HepG2 (cell line): ENCODE results near the gene HIVEP2. TPM values are rescaled to one million over a fixed set of nuclear protein-coding genes. Genes with fewer than 3 reads are reported as not detected.
A peak's percentile ranks its signal among the peaks of the same experiment; 100 is the strongest.

ENCODE experiments used
- ATRX ChIP-seq: sonication (generic); formaldehyde crosslinking; IDR thresholded peaks from 2 replicates; pipeline ENCODE4 v1.4.0; 2020; ENCODE audit warnings: missing genetic modification reagents, borderline replicate concordance
- HNF4A ChIP-seq: sonication (generic); formaldehyde crosslinking; IDR thresholded peaks from 2 replicates; pipeline ENCODE4 v1.4.0; 2020; ENCODE audit warnings: missing genetic modification reagents
- KDM2A ChIP-seq: sonication (generic); formaldehyde crosslinking; IDR thresholded peaks from 2 replicates; pipeline ENCODE4 v1.4.0; 2020; ENCODE audit warnings: low read depth, missing genetic modification reagents, borderline replicate concordance
- KLF6 ChIP-seq: IDR thresholded peaks from 2 replicates; pipeline ENCODE4 v1.8.0; 2016; ENCODE audit warnings: missing biosample characterization, missing genetic modification reagents
- RNF2 ChIP-seq: fragments of 450-650 bp; conservative IDR thresholded peaks from 2 replicates; pipeline ENCODE4 v1.6.1; 2016; ENCODE audit warnings: low read depth
- TCF12 ChIP-seq, 2 experiments: fragments of 450-650 bp in 1 of 2; sonication (generic) in 1 of 2; formaldehyde crosslinking in 1 of 2; IDR thresholded peaks; 2 replicates each; pipeline versions ENCODE4 v1.6.1 to v1.8.0; 2017 to 2022; ENCODE audit warnings: antibody characterized with exemption in 1 of 2, mild to moderate bottlenecking in 1 of 2, missing genetic modification reagents in 1 of 2, moderate library complexity in 1 of 2
- ZBTB42 ChIP-seq: sonication (generic); formaldehyde crosslinking; IDR thresholded peaks from 2 replicates; pipeline ENCODE4 v1.5.0; 2020; ENCODE audit warnings: mild to moderate bottlenecking, missing genetic modification reagents
- ZNF10 ChIP-seq: sonication (generic); formaldehyde crosslinking; IDR thresholded peaks from 2 replicates; pipeline ENCODE4 v1.4.0; 2020; ENCODE audit warnings: mild to moderate bottlenecking, low read depth, missing genetic modification reagents, borderline replicate concordance
- ZNF670 ChIP-seq: sonication (generic); formaldehyde crosslinking; IDR thresholded peaks from 2 replicates; pipeline ENCODE4 v1.8.0; 2022; ENCODE audit warnings: mild to moderate bottlenecking, missing genetic modification reagents, borderline replicate concordance
- ZNF678 ChIP-seq: sonication (generic); formaldehyde crosslinking; IDR thresholded peaks from 2 replicates; pipeline ENCODE4 v1.4.0; 2020; ENCODE audit warnings: mild to moderate bottlenecking, missing genetic modification reagents
- ZNF749 ChIP-seq: sonication (generic); formaldehyde crosslinking; IDR thresholded peaks from 2 replicates; pipeline ENCODE4 v1.8.0; 2022; ENCODE audit warnings: mild to moderate bottlenecking, missing genetic modification reagents, moderate library complexity, borderline replicate concordance
- ZNF879 ChIP-seq: sonication (generic); formaldehyde crosslinking; IDR thresholded peaks from 2 replicates; pipeline ENCODE4 v1.8.1; 2023; ENCODE audit warnings: missing genetic modification reagents
- polyA plus RNA-seq, 8 experiments: library from polyadenylated mRNA; depleted of rRNA in 3 of 8; stranded (reverse) in 7 of 8; unstranded in 1 of 8; fragments of >200 nt; fragmentation: Illumina TruSeq in 4 of 8; extraction: Trizol in 4 of 8; gene quantifications; 2 replicates each; pipeline versions ENCODE4 v1.2.1 to v1.2.3, GENCODE V29; 2011 to 2016; ENCODE audit warnings: low read depth in 4 of 8, missing spikeins in 1 of 8, mixed read lengths in 1 of 8; ENCODE audit not compliant: insufficient read depth in 1 of 8
- total RNA-seq, 5 experiments: library from RNA; depleted of rRNA; stranded (reverse); fragments of >200 nt; fragmentation: Illumina TruSeq; extraction: Trizol; gene quantifications; 2 replicates each; pipeline ENCODE4 v1.2.3, GENCODE V29; 2016; ENCODE audit warnings: low read depth in 1 of 5
- TF ChIP-seq, protein P1 (sequence below): sonication (generic); formaldehyde crosslinking; IDR thresholded peaks from 2 replicates; pipeline ENCODE4 v1.4.0; 2020; ENCODE audit warnings: missing genetic modification reagents, borderline replicate concordance
- TF ChIP-seq, protein P2 (sequence below): sonication (generic); formaldehyde crosslinking; IDR thresholded peaks from 2 replicates; pipeline ENCODE4 v1.4.0; 2020; ENCODE audit warnings: missing genetic modification reagents, mild to moderate bottlenecking, borderline replicate concordance
- TF ChIP-seq, protein P3 (sequence below): sonication (generic); formaldehyde crosslinking; IDR thresholded peaks from 2 replicates; pipeline ENCODE4; 2020; ENCODE audit warnings: missing genetic modification reagents, mild to moderate bottlenecking, borderline replicate concordance
- TF ChIP-seq, protein P4 (sequence below): IDR thresholded peaks from 2 replicates; pipeline ENCODE4 v1.4.0; 2020; ENCODE audit warnings: mild to moderate bottlenecking, missing genetic modification reagents

The HIVEP2 gene
- total and polyA plus RNA-seq, 2 of the 13 experiments (the other 11 are each of a cell fraction or from before 2014, with no cell fraction given), result 3.4 to 12.9 TPM

DNA sequence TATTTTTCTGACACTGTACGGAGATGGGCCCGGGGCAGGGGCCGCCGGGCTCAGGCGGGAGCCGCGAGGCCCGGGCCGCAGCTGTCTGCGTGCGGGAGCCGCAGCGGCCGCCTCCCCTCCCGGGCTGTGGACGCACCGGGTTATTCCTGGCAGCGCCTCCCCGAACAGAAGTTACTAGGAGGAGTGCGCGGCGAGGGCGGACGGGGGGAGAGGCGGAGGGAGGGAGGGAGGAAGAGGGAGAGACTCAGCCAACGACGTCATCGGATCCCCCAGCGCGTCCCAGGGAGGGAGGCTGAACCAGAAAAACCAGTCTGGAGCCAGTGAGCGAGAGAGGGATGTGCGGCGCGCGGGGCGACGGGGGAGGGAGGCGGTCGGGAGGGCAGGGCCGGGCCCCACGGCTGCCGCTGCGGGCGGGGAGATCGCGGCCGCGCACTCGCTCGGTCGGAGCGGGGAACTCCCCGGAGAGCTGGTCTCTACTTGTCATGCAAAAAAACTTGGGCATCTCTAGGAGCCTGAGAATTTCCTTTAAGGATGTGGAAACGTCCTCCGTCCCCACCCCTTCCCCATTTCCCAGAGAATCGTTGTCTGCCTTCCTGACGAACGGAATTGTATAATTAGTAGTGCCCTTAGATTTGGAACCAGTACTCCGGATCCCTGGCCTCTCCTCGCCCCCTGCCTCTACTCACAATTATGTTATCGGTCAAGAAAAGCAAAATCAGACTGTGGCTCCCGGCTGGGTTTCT is 1.4 kb upstream of the HIVEP2 start (continued):
- TF ChIP-seq ATRX (CRISPR knock-in tag) (no peak), HNF4A (CRISPR knock-in tag) (no peak), KLF6 (0 out of 2 replicates have a peak, but pooled peaks have one; percentile 48), ZNF749 (CRISPR knock-in tag) (no peak), ZBTB42 (no peak), ZNF10 (CRISPR knock-in tag) (no peak), ZNF678 (CRISPR knock-in tag) (no peak), KDM2A (CRISPR knock-in tag) (peak; percentile 92), ZNF879 (no peak), ZNF670 (CRISPR knock-in tag) (no peak), TCF12 (IDR thresholded peaks at IDR 0.05) (no peak), TCF12 (CRISPR knock-in tag; IDR thresholded peaks at IDR 0.05) (peak; percentile 40; the same call in 1 of the 2 replicates), RNF2 (no peak)
- TF ChIP-seq, protein P1, sequence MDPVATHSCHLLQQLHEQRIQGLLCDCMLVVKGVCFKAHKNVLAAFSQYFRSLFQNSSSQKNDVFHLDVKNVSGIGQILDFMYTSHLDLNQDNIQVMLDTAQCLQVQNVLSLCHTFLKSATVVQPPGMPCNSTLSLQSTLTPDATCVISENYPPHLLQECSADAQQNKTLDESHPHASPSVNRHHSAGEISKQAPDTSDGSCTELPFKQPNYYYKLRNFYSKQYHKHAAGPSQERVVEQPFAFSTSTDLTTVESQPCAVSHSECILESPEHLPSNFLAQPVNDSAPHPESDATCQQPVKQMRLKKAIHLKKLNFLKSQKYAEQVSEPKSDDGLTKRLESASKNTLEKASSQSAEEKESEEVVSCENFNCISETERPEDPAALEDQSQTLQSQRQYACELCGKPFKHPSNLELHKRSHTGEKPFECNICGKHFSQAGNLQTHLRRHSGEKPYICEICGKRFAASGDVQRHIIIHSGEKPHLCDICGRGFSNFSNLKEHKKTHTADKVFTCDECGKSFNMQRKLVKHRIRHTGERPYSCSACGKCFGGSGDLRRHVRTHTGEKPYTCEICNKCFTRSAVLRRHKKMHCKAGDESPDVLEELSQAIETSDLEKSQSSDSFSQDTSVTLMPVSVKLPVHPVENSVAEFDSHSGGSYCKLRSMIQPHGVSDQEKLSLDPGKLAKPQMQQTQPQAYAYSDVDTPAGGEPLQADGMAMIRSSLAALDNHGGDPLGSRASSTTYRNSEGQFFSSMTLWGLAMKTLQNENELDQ (CRISPR knock-in tag), result no peak
- TF ChIP-seq, protein P2, sequence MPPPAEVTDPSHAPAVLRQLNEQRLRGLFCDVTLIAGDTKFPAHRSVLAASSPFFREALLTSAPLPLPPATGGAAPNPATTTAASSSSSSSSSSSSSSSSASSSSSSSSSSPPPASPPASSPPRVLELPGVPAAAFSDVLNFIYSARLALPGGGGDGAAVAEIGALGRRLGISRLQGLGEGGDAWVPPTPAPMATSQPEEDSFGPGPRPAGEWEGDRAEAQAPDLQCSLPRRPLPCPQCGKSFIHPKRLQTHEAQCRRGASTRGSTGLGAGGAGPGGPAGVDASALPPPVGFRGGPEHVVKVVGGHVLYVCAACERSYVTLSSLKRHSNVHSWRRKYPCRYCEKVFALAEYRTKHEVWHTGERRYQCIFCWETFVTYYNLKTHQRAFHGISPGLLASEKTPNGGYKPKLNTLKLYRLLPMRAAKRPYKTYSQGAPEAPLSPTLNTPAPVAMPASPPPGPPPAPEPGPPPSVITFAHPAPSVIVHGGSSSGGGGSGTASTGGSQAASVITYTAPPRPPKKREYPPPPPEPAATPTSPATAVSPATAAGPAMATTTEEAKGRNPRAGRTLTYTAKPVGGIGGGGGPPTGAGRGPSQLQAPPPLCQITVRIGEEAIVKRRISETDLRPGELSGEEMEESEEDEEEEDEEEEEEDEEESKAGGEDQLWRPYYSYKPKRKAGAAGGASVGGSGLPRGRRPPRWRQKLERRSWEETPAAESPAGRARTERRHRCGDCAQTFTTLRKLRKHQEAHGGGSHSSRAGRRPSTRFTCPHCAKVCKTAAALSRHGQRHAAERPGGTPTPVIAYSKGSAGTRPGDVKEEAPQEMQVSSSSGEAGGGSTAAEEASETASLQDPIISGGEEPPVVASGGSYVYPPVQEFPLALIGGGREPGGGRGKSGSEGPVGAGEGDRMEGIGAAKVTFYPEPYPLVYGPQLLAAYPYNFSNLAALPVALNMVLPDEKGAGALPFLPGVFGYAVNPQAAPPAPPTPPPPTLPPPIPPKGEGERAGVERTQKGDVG, result no peak; the same call in 1 of the 2 replicates
- TF ChIP-seq, protein P3, sequence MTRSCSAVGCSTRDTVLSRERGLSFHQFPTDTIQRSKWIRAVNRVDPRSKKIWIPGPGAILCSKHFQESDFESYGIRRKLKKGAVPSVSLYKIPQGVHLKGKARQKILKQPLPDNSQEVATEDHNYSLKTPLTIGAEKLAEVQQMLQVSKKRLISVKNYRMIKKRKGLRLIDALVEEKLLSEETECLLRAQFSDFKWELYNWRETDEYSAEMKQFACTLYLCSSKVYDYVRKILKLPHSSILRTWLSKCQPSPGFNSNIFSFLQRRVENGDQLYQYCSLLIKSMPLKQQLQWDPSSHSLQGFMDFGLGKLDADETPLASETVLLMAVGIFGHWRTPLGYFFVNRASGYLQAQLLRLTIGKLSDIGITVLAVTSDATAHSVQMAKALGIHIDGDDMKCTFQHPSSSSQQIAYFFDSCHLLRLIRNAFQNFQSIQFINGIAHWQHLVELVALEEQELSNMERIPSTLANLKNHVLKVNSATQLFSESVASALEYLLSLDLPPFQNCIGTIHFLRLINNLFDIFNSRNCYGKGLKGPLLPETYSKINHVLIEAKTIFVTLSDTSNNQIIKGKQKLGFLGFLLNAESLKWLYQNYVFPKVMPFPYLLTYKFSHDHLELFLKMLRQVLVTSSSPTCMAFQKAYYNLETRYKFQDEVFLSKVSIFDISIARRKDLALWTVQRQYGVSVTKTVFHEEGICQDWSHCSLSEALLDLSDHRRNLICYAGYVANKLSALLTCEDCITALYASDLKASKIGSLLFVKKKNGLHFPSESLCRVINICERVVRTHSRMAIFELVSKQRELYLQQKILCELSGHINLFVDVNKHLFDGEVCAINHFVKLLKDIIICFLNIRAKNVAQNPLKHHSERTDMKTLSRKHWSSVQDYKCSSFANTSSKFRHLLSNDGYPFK (CRISPR knock-in tag), result no peak
- TF ChIP-seq, protein P4, sequence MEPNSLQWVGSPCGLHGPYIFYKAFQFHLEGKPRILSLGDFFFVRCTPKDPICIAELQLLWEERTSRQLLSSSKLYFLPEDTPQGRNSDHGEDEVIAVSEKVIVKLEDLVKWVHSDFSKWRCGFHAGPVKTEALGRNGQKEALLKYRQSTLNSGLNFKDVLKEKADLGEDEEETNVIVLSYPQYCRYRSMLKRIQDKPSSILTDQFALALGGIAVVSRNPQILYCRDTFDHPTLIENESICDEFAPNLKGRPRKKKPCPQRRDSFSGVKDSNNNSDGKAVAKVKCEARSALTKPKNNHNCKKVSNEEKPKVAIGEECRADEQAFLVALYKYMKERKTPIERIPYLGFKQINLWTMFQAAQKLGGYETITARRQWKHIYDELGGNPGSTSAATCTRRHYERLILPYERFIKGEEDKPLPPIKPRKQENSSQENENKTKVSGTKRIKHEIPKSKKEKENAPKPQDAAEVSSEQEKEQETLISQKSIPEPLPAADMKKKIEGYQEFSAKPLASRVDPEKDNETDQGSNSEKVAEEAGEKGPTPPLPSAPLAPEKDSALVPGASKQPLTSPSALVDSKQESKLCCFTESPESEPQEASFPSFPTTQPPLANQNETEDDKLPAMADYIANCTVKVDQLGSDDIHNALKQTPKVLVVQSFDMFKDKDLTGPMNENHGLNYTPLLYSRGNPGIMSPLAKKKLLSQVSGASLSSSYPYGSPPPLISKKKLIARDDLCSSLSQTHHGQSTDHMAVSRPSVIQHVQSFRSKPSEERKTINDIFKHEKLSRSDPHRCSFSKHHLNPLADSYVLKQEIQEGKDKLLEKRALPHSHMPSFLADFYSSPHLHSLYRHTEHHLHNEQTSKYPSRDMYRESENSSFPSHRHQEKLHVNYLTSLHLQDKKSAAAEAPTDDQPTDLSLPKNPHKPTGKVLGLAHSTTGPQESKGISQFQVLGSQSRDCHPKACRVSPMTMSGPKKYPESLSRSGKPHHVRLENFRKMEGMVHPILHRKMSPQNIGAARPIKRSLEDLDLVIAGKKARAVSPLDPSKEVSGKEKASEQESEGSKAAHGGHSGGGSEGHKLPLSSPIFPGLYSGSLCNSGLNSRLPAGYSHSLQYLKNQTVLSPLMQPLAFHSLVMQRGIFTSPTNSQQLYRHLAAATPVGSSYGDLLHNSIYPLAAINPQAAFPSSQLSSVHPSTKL (CRISPR knock-in tag), result peak; percentile 77
